GM13977 (cell line): Measurements from ENCODE around the gene SLC12A8.

Source experiments
- DNase-seq: peaks from one replicate; pipeline ENCODE4 v3.0.0; 2012; ENCODE audit warnings: low spot score
- CTCF ChIP-seq: IDR thresholded peaks from 2 replicates; pipeline ENCODE4 v1.5.1; 2012; ENCODE audit warnings: mild to moderate bottlenecking, control low read depth; ENCODE audit not compliant: insufficient read depth; ENCODE audit errors: extremely low read depth, missing control alignments
- in situ Hi-C: fragments of 300-500 bp; cut with MboI; formaldehyde crosslinking; loops from one replicate; pipeline ENCODE4 v1.12.0; 2022; ENCODE audit warnings: low sequenced_read_pairs, low pct_unique_long_range_greater_than_20kb, mixed read lengths, inconsistent platforms; ENCODE audit not compliant: unreplicated experiment

Gene SLC12A8

GRCh38 chr3:125194849-125195601, 17.5 kb downstream of the SLC12A8 start:
- in situ Hi-C loops = no loop called here
- DNase-seq = no peak
- no peak for TF ChIP-seq CTCF

- DNase-seq = no peak
- in situ Hi-C loops = no loop called here
- TF ChIP-seq CTCF = no peak
Measured at GRCh38 chr3:125194061-125194848, 18.3 kb downstream of the SLC12A8 start.

DNA sequence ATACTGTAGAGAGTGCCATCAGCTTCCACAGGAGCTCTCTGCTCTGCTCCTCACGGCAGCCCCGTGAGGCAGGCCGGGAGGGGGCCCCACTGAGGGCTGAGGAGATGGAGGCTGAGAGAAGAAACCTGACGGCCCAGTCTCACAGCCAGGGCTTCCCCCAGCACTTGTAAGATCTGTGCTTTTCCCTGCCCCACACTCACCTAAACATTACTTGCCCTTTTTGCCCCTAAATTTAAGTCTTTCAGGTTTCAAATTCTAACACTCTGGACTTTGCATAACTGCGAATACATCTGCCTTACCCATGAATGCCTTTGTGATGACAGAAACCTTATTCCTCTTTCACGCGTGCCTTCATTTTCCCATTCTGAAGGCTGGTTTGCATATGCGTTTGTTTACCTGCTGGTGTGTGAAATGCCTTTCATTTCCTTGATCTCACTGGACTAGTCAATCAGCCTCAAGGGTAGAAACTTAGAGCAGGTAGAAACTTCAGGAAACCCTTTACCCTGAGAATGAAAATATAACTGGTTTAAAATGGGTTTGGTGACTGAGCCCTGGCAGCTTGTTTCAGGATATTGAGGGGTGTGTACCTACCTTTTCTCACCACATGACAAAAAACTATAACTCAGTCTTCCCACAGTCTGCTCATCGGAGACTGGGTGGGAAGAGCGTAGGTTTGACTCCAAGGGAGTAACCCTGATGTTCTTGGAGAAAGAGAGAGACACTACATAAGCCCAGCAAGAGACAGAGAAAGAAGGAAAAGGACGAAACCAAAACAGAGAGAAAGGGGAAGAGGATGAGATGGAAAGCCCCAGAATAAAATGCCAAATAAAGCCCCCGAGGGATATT, 20.1 kb downstream of the SLC12A8 start:
- in situ Hi-C loops = no loop called here
- peak; percentile 70 for TF ChIP-seq CTCF
- peak; percentile 74 for DNase-seq

GRCh38 chr3:125191730-125192129, 20.8 kb downstream of the SLC12A8 start:
- TF ChIP-seq CTCF = no peak
- in situ Hi-C loops = no loop called here
- DNase-seq = no peak

DNA sequence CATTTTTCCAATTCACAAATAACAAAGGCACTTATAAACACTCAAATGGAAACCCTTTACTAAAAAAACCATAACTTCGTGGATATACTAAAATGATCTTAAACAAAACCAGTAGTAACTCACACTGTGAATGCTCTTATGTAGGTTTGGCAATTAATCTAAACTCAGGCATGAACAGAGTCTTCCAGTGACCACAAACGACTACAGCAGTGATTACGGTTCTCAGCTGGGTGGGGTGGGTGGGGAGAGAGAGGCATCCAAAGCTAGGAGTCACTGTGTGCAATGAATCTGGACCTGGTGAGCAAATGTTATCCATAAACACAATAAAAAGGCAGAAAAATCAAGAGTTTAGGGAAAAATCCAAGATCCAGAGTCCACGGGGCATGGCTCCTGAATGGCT, 21.3 kb downstream of the SLC12A8 start:
- DNase-seq = no peak
- TF ChIP-seq CTCF = no peak
- in situ Hi-C loops = no loop called here

GRCh38 chr3:125190786-125191185, 21.8 kb downstream of the SLC12A8 start:
- in situ Hi-C loops = no loop called here
- DNase-seq = no peak

More at GRCh38 chr3:125190786-125191185, 21.8 kb downstream of the SLC12A8 start:
- TF ChIP-seq CTCF = no peak
